ENCODE measurements around the gene PHLDB3. TPM values are rescaled to one million over a fixed set of nuclear protein-coding genes. Genes with fewer than 3 reads are reported as not detected.

The PHLDB3 gene
- polyA plus RNA-seq, 2 of the 4 experiments (the other 2 are of a cell fraction) = 5.5 to 12.0 TPM

DNA sequence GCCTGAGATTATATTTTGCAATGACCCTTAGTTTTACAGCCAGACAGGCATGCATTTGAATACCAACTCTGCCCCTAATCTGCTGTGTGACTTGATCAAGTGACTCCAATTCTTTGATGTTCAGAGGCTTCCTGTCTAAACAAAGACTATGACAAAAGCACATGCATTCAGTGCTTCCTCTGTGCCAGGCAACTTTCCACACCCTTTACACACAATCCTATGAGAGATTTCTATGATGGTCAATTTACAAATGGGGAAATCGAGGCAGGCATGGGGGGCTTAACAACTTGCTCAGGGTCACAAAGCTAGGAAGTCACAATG, 35.4 kb downstream of the PHLDB3 start:
- Histone ChIP-seq H3K27ac (no peak overlapping the region), H3K9me3 (no peaks in the 10 kb centered on the region), H3K4me1 (peaks cover 15% of the 10 kb centered on the region), H3K4me3 (no peak overlapping the region), H3K4me2 (no peak overlapping the region)
- ChIA-PET POLR2A (no interaction called here), CTCF (interaction anchor here (2.6 kb wide), 1 partner anchor 22 kb away, joined by 10 read pairs; no protein-coding TSS in a partner anchor)
- no peak for FAIRE-seq
- 12% methylated on average over 1 of the region's 1 CpG for WGBS (ENCODE audit: missing lambda C conversion rate)
- no peak for DNase-seq (ENCODE audit: low read depth in 1 of 2, low spot score in 1 of 2)
- TF ChIP-seq KDM1A (IDR thresholded peaks at IDR 0.05; ENCODE audit: low read depth) (no peak), JUNB (IDR thresholded peaks at IDR 0.05) (no peak), ZC3H11A (IDR thresholded peaks at IDR 0.05) (no peak), FOXS1 (CRISPR knock-in tag; IDR thresholded peaks at IDR 0.05) (no peak), RCOR1 (IDR thresholded peaks at IDR 0.05; ENCODE audit: low read depth, low read length) (no peak), RARB (CRISPR knock-in tag; IDR thresholded peaks at IDR 0.05) (no peak), GATA3 (IDR thresholded peaks at IDR 0.05; ENCODE audit: borderline replicate concordance) (no peak), REST (IDR thresholded peaks at IDR 0.05) (no peak), CBX2 (IDR thresholded peaks at IDR 0.05; ENCODE audit: borderline replicate concordance, low read depth) (no peak), CBX8 (IDR thresholded peaks at IDR 0.05) (no peak)
- TF ChIP-seq, protein P1, sequence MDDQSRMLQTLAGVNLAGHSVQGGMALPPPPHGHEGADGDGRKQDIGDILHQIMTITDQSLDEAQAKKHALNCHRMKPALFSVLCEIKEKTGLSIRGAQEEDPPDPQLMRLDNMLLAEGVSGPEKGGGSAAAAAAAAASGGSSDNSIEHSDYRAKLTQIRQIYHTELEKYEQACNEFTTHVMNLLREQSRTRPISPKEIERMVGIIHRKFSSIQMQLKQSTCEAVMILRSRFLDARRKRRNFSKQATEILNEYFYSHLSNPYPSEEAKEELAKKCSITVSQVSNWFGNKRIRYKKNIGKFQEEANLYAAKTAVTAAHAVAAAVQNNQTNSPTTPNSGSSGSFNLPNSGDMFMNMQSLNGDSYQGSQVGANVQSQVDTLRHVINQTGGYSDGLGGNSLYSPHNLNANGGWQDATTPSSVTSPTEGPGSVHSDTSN (IDR thresholded peaks at IDR 0.05) = no peak
- ATAC-seq = no peak

DNA sequence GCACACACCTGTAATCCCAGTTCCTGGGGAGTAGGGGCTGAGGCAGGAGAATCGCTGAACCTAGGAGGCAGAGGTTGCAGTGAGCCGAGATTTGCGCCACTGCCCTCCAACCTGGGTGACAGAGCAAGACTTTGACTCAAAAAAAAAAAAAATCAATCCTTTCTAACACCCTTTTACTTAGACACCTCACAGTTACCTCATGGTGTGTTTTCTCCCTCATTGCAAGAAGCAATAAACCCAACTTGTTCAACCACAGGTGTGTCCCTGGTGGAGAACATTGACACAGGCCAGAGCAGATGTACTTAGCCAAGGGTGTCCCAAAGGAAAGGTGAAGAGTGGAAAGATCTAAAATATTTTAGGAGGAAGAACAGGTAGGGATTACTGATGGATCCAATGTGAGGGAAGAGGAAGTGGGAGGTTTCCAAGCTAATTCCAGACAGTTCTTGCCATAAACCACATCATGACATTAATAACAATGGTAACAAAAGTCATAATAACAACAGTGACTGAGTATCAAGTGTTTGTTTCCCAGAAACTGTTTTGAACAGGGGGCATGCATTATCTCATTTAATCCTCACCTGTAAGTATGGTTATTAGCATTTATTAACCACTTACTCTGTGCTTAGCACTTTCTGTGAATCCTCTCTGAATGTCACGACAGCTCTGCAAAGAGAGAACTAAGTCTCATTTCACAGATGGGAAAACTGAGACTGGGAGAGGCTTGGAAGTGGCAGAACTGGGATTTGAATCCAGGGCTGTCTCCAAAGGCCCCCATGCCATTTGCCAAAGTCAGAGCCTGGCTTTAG, 36.0 kb downstream of the PHLDB3 start:
- Histone ChIP-seq H3K4me3 (no peak overlapping the region), H3K4me1 (peaks cover 15% of the 10 kb centered on the region), H3K9me3 (no peaks in the 10 kb centered on the region), H3K4me2 (no peak overlapping the region), H3K27ac (peak overlapping the region in 1 of 2 experiments; percentile 41; a peak in 2 of 6 replicates)
- ATAC-seq (no peak), DNase-seq (ENCODE audit: low read depth in 1 of 2, low spot score in 1 of 2) (no peak), FAIRE-seq (peak; percentile 13)
- POLR2A ChIA-PET = no interaction called here
- WGBS (ENCODE audit: missing lambda C conversion rate) = 89% methylated on average over 4 of the region's 4 CpGs
- TF ChIP-seq RAD21 (conservative IDR thresholded peaks at IDR 0.05 in 1 of 2, IDR thresholded peaks at IDR 0.05 in 1 of 2) = no peak
- no peak for TF ChIP-seq HDAC2 (IDR thresholded peaks at IDR 0.05)
- TF ChIP-seq POLR2A (IDR thresholded peaks at IDR 0.05; ENCODE audit: low read length) = no peak
- no peak for TF ChIP-seq BHLHE40 (IDR thresholded peaks at IDR 0.05; ENCODE audit: low read depth, low read length)
- TF ChIP-seq TP53 (CRISPR knock-in tag; IDR thresholded peaks at IDR 0.05) = no peak
- TF ChIP-seq RNF2 (IDR thresholded peaks at IDR 0.05; ENCODE audit: borderline replicate concordance, low read depth) = no peak
- CTCF ChIA-PET = interaction anchor here (1.1 to 2.6 kb wide), 3 partner anchors 12 to 51 kb away, joined by 3 to 10 read pairs (median 5); no protein-coding TSS in a partner anchor

GRCh38 chr19:43467730-43468129, 36.8 kb downstream of the PHLDB3 start:
- POLR2A ChIA-PET = no interaction called here
- CTCF ChIA-PET = interaction anchor here (0.8 to 14.0 kb wide), 4 partner anchors 11 to 52 kb away, joined by 3 to 176 read pairs (median 4); no protein-coding TSS in a partner anchor
- no peak for TF ChIP-seq EHMT2 (IDR thresholded peaks at IDR 0.05; ENCODE audit: low read depth)
- TF ChIP-seq CEBPB (IDR thresholded peaks at IDR 0.05) = peak; percentile 52 to 68; a peak in 3 of 4 replicates
- ATAC-seq (no peak), DNase-seq (ENCODE audit: low read depth in 1 of 2, low spot score in 1 of 2) (no peak), FAIRE-seq (no peak)
- WGBS (ENCODE audit: missing lambda C conversion rate) = 77% methylated on average over 4 of the region's 4 CpGs
- Histone ChIP-seq H3K4me3 (no peak overlapping the region), H3K4me2 (no peak overlapping the region), H3K9me3 (no peaks in the 10 kb centered on the region), H3K27ac (peak overlapping the region in 1 of 2 experiments; percentile 41; a peak in 3 of 6 replicates), H3K4me1 (peaks cover 15% of the 10 kb centered on the region)
